Germinal center (tissue), 1 donor: ENCODE data around the gene KLF9.

ENCODE experiments used
- DNase-seq: peaks from one replicate; pipeline ENCODE4 v3.0.0; 2012; ENCODE audit warnings: mixed read lengths, low spot score

The KLF9 gene

GRCh38 chr9:70355801-70356200 is 58.7 kb downstream of the KLF9 start:
- no peak for DNase-seq

GRCh38 chr9:70352802-70353201 is 61.7 kb downstream of the KLF9 start:
- DNase-seq: no peak

GRCh38 chr9:70352356-70352755 is 62.1 kb downstream of the KLF9 start:
- no peak for DNase-seq

GRCh38 chr9:70347046-70347445 is 67.4 kb downstream of the KLF9 start:
- DNase-seq: no peak

- peak; percentile 7 for DNase-seq
Observed at GRCh38 chr9:70340572-70340971, 73.9 kb downstream of the KLF9 start.
